Fibroblast of skin of left quadriceps (primary cell): ENCODE data around the gene PLCH2.

ENCODE experiments used
- DNase-seq, 2 experiments: peaks; one replicate each; pipeline ENCODE4 v3.0.0-alpha.2; 2013; ENCODE audit warnings: low read depth in 2 of 2

The PLCH2 gene

GRCh38 chr1:2498648-2499047 is 22.6 kb downstream of the PLCH2 start:
- no peak for DNase-seq

- no peak for DNase-seq
Observed at GRCh38 chr1:2499260-2499659, 23.2 kb downstream of the PLCH2 start.

- no peak for DNase-seq
Observed at GRCh38 chr1:2499986-2500596, 24.0 kb downstream of the PLCH2 start.

GRCh38 chr1:2501041-2501819 is 25.1 kb downstream of the PLCH2 start:
- no peak for DNase-seq

GRCh38 chr1:2501820-2502119 is 25.7 kb downstream of the PLCH2 start:
- DNase-seq: no peak

- no peak for DNase-seq
Observed at GRCh38 chr1:2502210-2502609, 26.1 kb downstream of the PLCH2 start.

- no peak for DNase-seq
Observed at GRCh38 chr1:2502661-2503553, 26.8 kb downstream of the PLCH2 start.

GRCh38 chr1:2503554-2504224 is 27.6 kb downstream of the PLCH2 start:
- DNase-seq: no peak

GRCh38 chr1:2504225-2504948 is 28.3 kb downstream of the PLCH2 start:
- no peak for DNase-seq

GRCh38 chr1:2504949-2505272 is 28.8 kb downstream of the PLCH2 start:
- no peak for DNase-seq

- no peak for DNase-seq
Observed at GRCh38 chr1:2505461-2505994, 29.4 kb downstream of the PLCH2 start.

GRCh38 chr1:2506007-2506860 is 30.1 kb downstream of the PLCH2 start:
- no peak for DNase-seq

- DNase-seq: no peak
Observed at GRCh38 chr1:2506901-2507565, 30.9 kb downstream of the PLCH2 start.

- no peak for DNase-seq
Observed at GRCh38 chr1:2507744-2508155, 31.7 kb downstream of the PLCH2 start.

- no peak for DNase-seq
Observed at GRCh38 chr1:2508180-2508579, 32.1 kb downstream of the PLCH2 start.

- DNase-seq: no peak
Observed at GRCh38 chr1:2508751-2509150, 32.7 kb downstream of the PLCH2 start.

- DNase-seq: no peak
Observed at GRCh38 chr1:2509589-2509988, 33.5 kb downstream of the PLCH2 start.

GRCh38 chr1:2510366-2511155 is 34.5 kb downstream of the PLCH2 start:
- no peak for DNase-seq

- no peak for DNase-seq
Observed at GRCh38 chr1:2512862-2513421, 36.9 kb downstream of the PLCH2 start.
